Endothelial cell (in vitro differentiated cells): ENCODE data around the gene IRF2BP1. TPM values are rescaled to one million over a fixed set of nuclear protein-coding genes. Genes with fewer than 3 reads are reported as not detected.
A peak's percentile ranks its signal among the peaks of the same experiment; 100 is the strongest.

ENCODE experiments used
- DNase-seq: peaks from one replicate; pipeline ENCODE4 v3.0.0; 2021; ENCODE audit warnings: low spot score
- H3K27ac Mint-ChIP-seq: one replicate; pipeline ENCODE4 v1.8.0; 2021; ENCODE audit warnings: mixed read lengths, inconsistent platforms; ENCODE audit not compliant: unreplicated experiment
- H3K27me3 Mint-ChIP-seq: one replicate; pipeline ENCODE4 v1.8.0; 2021; ENCODE audit warnings: mild to moderate bottlenecking, moderate library complexity, mixed read lengths, inconsistent platforms; ENCODE audit not compliant: unreplicated experiment
- H3K36me3 Mint-ChIP-seq: one replicate; pipeline ENCODE4 v1.8.0; 2021; ENCODE audit warnings: mild to moderate bottlenecking, low read depth, mixed read lengths, inconsistent platforms; ENCODE audit not compliant: unreplicated experiment
- H3K4me1 Mint-ChIP-seq: one replicate; pipeline ENCODE4 v1.8.0; 2021; ENCODE audit warnings: mild to moderate bottlenecking, mixed read lengths, inconsistent platforms; ENCODE audit not compliant: unreplicated experiment
- H3K4me3 Mint-ChIP-seq: one replicate; pipeline ENCODE4 v1.8.0; 2021; ENCODE audit warnings: mild to moderate bottlenecking, mixed read lengths, inconsistent platforms; ENCODE audit not compliant: unreplicated experiment
- H3K9me3 Mint-ChIP-seq: one replicate; pipeline ENCODE4 v1.8.0; 2021; ENCODE audit warnings: mixed read lengths, inconsistent platforms; ENCODE audit not compliant: unreplicated experiment
- CTCF ChIP-seq: fragments of 200-600 bp; sonication (generic); IDR thresholded peaks from one replicate; pipeline ENCODE4 v1.5.0; 2021; ENCODE audit warnings: antibody characterized with exemption; ENCODE audit not compliant: unreplicated experiment
- total RNA-seq: library from RNA; stranded (reverse); fragmentation: NEBNext Ultra II Directional; extraction: Animal tissue kit (Norgen Biotek cat#: 25700); gene quantifications from one replicate; pipeline ENCODE4 v1.2.1, GENCODE V29; 2021; ENCODE audit not compliant: unreplicated experiment

Gene IRF2BP1
- total RNA-seq, 1 donor from 2014 or later, result 17.6 TPM

DNA sequence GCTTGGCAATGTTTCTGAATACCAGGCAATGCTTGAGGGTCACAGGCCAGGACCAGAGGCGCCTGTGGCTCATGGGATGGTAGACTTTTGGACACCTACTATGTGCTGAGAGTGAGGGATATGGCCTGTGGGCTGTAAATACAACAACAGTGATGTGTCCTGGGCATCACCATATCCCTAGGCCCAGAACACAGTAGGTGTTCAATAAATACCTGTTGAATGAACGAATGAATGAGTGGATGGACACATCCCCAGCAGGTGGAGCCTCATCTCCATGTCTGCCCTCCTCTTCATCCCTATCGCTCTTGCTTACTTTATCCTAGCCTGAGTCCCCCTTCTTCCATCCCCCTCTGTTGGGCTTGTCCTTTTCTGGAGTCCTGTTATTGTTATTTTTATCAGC, 45.1 kb upstream of the IRF2BP1 start:
- peaks cover 17% of the 10 kb centered on the region for H3K4me1 Mint-ChIP-seq

DNA sequence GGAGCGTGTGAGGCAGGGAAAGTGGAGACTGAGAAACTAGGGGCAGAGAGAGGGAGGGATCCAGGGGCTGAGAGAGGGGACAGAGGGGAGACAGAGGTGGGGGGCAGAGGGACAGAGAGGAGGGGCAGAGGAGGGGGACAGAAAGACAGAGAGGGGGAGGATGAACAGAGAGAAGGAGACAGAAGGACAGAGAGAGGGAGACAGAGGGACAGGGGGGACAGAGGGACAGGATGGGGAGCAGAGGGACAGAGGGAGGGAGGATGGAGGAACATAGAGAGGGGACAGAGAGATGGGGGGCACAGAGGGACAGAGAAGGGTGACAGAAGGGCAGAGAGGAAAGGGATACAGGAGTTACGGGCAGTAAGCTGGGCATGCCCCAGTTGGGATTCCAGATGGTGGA, 43.3 kb upstream of the IRF2BP1 start:
- DNase-seq, result no peak
- no peak overlapping the region for H3K27ac Mint-ChIP-seq
- peaks cover 8% of the 10 kb centered on the region for H3K4me1 Mint-ChIP-seq
- H3K9me3 Mint-ChIP-seq, result no peaks in the 10 kb centered on the region
- no peaks in the 10 kb centered on the region for H3K36me3 Mint-ChIP-seq
- peaks cover 12% of the 10 kb centered on the region for H3K27me3 Mint-ChIP-seq
- TF ChIP-seq CTCF, result no peak
- H3K4me3 Mint-ChIP-seq, result no peak overlapping the region

More for the DNA sequence above, 45.1 kb upstream of the IRF2BP1 start:
- Mint-ChIP-seq H3K27me3 (peaks cover 15% of the 10 kb centered on the region), H3K27ac (no peak overlapping the region), H3K4me3 (no peak overlapping the region), H3K9me3 (no peaks in the 10 kb centered on the region), H3K36me3 (peaks cover 8% of the 10 kb centered on the region)
- DNase-seq, result no peak
- no peak for TF ChIP-seq CTCF

GRCh38 chr19:45927565-45928261, 41.8 kb upstream of the IRF2BP1 start:
- Mint-ChIP-seq H3K9me3 (no peaks in the 10 kb centered on the region), H3K36me3 (no peaks in the 10 kb centered on the region), H3K4me1 (peaks cover 8% of the 10 kb centered on the region), H3K27ac (no peak overlapping the region), H3K4me3 (peak overlapping the region; percentile 28), H3K27me3 (peaks cover 9% of the 10 kb centered on the region)
- TF ChIP-seq CTCF, result no peak
- peak; percentile 91 for DNase-seq

- Mint-ChIP-seq H3K27me3 (peaks cover 5% of the 10 kb centered on the region), H3K27ac (no peak overlapping the region), H3K4me3 (no peak overlapping the region), H3K9me3 (no peaks in the 10 kb centered on the region), H3K36me3 (no peaks in the 10 kb centered on the region), H3K4me1 (peaks cover 13% of the 10 kb centered on the region)
- DNase-seq, result no peak
- no peak for TF ChIP-seq CTCF
These were observed 39.0 kb upstream of the IRF2BP1 start for GRCh38 chr19:45924891-45925447.

GRCh38 chr19:45922281-45922680, 36.3 kb upstream of the IRF2BP1 start:
- no peaks in the 10 kb centered on the region for H3K9me3 Mint-ChIP-seq
- peak; percentile 23 for TF ChIP-seq CTCF
- H3K36me3 Mint-ChIP-seq, result no peaks in the 10 kb centered on the region
- DNase-seq, result no peak
- H3K4me1 Mint-ChIP-seq, result peaks cover 11% of the 10 kb centered on the region
- peaks cover 2% of the 10 kb centered on the region for H3K27me3 Mint-ChIP-seq
- H3K27ac Mint-ChIP-seq, result no peak overlapping the region
- no peak overlapping the region for H3K4me3 Mint-ChIP-seq
